Neural cell (in vitro differentiated cells): ENCODE results near the gene ADGRB3. TPM values are rescaled to one million over a fixed set of nuclear protein-coding genes. Genes with fewer than 3 reads are reported as not detected.

Experiments used
- H2AFZ ChIP-seq: fragments of 200-600, 300-800 bp; sonication (generic), shearing (Covaris generic); 2 replicates; pipeline ENCODE4 v1.6.0; 2014; ENCODE audit warnings: low read depth, mild to moderate bottlenecking, antibody characterized with exemption, low read length, moderate library complexity
- H3F3A ChIP-seq: fragments of 200-600 bp; shearing (Covaris generic); 2 replicates; pipeline ENCODE4 v1.6.1; 2016; ENCODE audit warnings: mild to moderate bottlenecking, moderate library complexity, mixed read lengths, antibody characterized with exemption, low read length; ENCODE audit not compliant: insufficient read depth, poor library complexity, severe bottlenecking
- H3K27ac ChIP-seq: fragments of 200-600, 300-800 bp; sonication (generic), shearing (Covaris generic); 2 replicates; pipeline ENCODE4 v1.5.1; 2014; ENCODE audit warnings: mild to moderate bottlenecking, low read length, moderate library complexity
- H3K27me3 ChIP-seq: fragments of 300-800, 200-600 bp; sonication (generic), shearing (Covaris generic); 2 replicates; pipeline ENCODE4 v1.6.0; 2014; ENCODE audit warnings: mild to moderate bottlenecking, low read depth, low read length, moderate library complexity; ENCODE audit not compliant: insufficient read depth
- H3K36me3 ChIP-seq: fragments of 300-800, 200-600 bp; sonication (generic), shearing (Covaris generic); 2 replicates; pipeline ENCODE4 v1.5.1; 2014; ENCODE audit warnings: mild to moderate bottlenecking, antibody characterized with exemption, low read length, moderate library complexity; ENCODE audit not compliant: insufficient read depth
- H3K4me2 ChIP-seq: fragments of 300-800, 200-600 bp; sonication (generic), shearing (Covaris generic); 2 replicates; pipeline ENCODE4 v1.6.0; 2014; ENCODE audit warnings: mild to moderate bottlenecking, low read length
- H3K4me3 ChIP-seq: fragments of 300-800, 200-600 bp; sonication (generic), shearing (Covaris generic); 2 replicates; pipeline ENCODE4 v1.5.1; 2014; ENCODE audit warnings: mild to moderate bottlenecking, low read length, moderate library complexity
- H3K79me2 ChIP-seq: fragments of 200-600 bp; shearing (Covaris generic); replicated peaks from 2 replicates; pipeline ENCODE4 v1.6.0; 2014; ENCODE audit warnings: mild to moderate bottlenecking, low read length, moderate library complexity; ENCODE audit not compliant: insufficient read depth
- H3K9ac ChIP-seq: fragments of 300-800, 200-600 bp; sonication (generic), shearing (Covaris generic); 2 replicates; pipeline ENCODE4 v1.6.1; 2016; ENCODE audit warnings: mild to moderate bottlenecking, low read length, mixed read lengths
- H3K9me2 ChIP-seq: fragments of 200-600 bp; shearing (Covaris generic); 2 replicates; pipeline ENCODE4 v1.6.1; 2016; ENCODE audit warnings: mild to moderate bottlenecking, low read length, mixed read lengths; ENCODE audit not compliant: insufficient read depth
- H3K9me3 ChIP-seq: fragments of 200-600, 300-800 bp; sonication (generic), shearing (Covaris generic); 2 replicates; pipeline ENCODE4 v1.6.1; 2016; ENCODE audit warnings: mild to moderate bottlenecking, mixed run types, low read length, moderate library complexity, mixed read lengths
- H4K20me1 ChIP-seq: fragments of 200-600 bp; shearing (Covaris generic); 2 replicates; pipeline ENCODE4 v1.6.1; 2016; ENCODE audit warnings: mild to moderate bottlenecking, mixed run types; ENCODE audit not compliant: insufficient read depth
- EP300 ChIP-seq: fragments of 450-650 bp; conservative IDR thresholded peaks from 2 replicates; pipeline ENCODE4 v1.6.1; 2014; ENCODE audit warnings: antibody characterized with exemption, mild to moderate bottlenecking, moderate library complexity; ENCODE audit not compliant: poor library complexity, severe bottlenecking
- EZH2 ChIP-seq: fragments of 200-600, 300-800 bp; shearing (Covaris generic), sonication (generic); IDR thresholded peaks from 2 replicates; pipeline ENCODE4 v1.6.1; 2014; ENCODE audit warnings: antibody characterized with exemption, low read length, borderline replicate concordance, mild to moderate bottlenecking; ENCODE audit not compliant: insufficient read depth, poor library complexity, severe bottlenecking
- MXI1 ChIP-seq: fragments of 450-650 bp; conservative IDR thresholded peaks from 2 replicates; pipeline ENCODE4 v1.6.1; 2014; ENCODE audit warnings: antibody characterized with exemption, mild to moderate bottlenecking; ENCODE audit not compliant: poor library complexity, severe bottlenecking
- POLR2AphosphoS5 ChIP-seq: IDR thresholded peaks from 2 replicates; pipeline ENCODE4 v1.6.1; 2012
- RAD21 ChIP-seq: fragments of 450-650 bp; conservative IDR thresholded peaks from 2 replicates; pipeline ENCODE4 v1.6.1; 2014; ENCODE audit warnings: antibody characterized with exemption, mild to moderate bottlenecking, moderate library complexity
- SMC3 ChIP-seq: fragments of 450-650 bp; conservative IDR thresholded peaks from 2 replicates; pipeline ENCODE4 v1.6.1; 2014; ENCODE audit warnings: antibody characterized with exemption, mild to moderate bottlenecking, moderate library complexity; ENCODE audit not compliant: poor library complexity
- TAF1 ChIP-seq: IDR thresholded peaks from 2 replicates; pipeline ENCODE4 v1.6.1; 2012; ENCODE audit warnings: low read depth
- polyA plus RNA-seq: library from polyadenylated mRNA; depleted of rRNA; stranded (reverse); fragments of >200 nt; gene quantifications from 2 replicates; pipeline ENCODE4 v1.2.3, GENCODE V29; 2014
- TF ChIP-seq, protein P1 (sequence below): IDR thresholded peaks from 2 replicates; pipeline ENCODE4 v1.6.1; 2012; ENCODE audit warnings: borderline replicate concordance
- TF ChIP-seq, protein P2 (sequence below): fragments of 450-650 bp; IDR thresholded peaks from 2 replicates; pipeline ENCODE4 v1.5.1; 2014; ENCODE audit warnings: antibody characterized with exemption, mild to moderate bottlenecking, moderate library complexity; ENCODE audit not compliant: poor library complexity, severe bottlenecking

ADGRB3 gene
- polyA plus RNA-seq, 1 donor from 2014 or later: 66.5 TPM

DNA sequence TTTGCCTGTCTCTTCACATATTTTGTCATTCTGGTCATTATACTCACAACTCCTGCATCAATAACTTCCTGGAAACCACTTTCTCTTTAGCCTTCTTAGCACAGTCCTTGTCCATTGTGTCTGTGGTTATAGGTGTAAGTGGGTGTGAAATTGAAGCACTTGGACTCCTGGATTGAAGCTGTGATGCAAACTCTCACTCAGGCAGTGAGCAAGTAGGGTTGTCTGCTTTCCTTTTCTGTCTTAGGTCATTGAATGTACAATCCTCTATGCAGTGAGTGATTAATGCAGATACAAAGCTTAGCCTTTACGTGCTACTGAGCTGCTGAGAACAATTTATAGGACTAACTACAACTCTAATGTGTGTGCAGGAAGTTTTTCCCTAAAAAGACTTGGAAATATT, 54.8 kb downstream of the ADGRB3 start (continued):
- TF ChIP-seq, protein P1, sequence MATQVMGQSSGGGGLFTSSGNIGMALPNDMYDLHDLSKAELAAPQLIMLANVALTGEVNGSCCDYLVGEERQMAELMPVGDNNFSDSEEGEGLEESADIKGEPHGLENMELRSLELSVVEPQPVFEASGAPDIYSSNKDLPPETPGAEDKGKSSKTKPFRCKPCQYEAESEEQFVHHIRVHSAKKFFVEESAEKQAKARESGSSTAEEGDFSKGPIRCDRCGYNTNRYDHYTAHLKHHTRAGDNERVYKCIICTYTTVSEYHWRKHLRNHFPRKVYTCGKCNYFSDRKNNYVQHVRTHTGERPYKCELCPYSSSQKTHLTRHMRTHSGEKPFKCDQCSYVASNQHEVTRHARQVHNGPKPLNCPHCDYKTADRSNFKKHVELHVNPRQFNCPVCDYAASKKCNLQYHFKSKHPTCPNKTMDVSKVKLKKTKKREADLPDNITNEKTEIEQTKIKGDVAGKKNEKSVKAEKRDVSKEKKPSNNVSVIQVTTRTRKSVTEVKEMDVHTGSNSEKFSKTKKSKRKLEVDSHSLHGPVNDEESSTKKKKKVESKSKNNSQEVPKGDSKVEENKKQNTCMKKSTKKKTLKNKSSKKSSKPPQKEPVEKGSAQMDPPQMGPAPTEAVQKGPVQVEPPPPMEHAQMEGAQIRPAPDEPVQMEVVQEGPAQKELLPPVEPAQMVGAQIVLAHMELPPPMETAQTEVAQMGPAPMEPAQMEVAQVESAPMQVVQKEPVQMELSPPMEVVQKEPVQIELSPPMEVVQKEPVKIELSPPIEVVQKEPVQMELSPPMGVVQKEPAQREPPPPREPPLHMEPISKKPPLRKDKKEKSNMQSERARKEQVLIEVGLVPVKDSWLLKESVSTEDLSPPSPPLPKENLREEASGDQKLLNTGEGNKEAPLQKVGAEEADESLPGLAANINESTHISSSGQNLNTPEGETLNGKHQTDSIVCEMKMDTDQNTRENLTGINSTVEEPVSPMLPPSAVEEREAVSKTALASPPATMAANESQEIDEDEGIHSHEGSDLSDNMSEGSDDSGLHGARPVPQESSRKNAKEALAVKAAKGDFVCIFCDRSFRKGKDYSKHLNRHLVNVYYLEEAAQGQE: no peak
- no peak for TF ChIP-seq SMC3

DNA sequence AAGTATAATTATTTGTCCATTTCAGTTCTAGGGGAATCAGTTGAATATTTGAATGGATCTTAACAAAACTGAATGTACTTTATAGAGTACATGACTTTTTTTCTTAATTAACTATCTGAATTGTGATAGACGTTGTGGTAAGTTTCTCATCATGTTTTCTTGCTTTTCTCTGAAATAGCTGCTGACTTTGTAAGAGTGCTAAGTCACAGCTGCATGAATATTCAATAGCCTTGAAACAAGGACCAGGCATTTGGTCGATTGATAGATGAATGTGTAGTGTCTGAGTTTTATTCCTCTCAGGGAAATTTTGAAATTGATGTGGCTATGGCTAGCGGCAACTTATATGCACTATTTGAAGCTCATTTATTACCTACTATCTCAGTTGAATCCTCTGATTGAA, 56.0 kb downstream of the ADGRB3 start:
- Histone ChIP-seq H3F3A (no peaks in the 10 kb centered on the region), H4K20me1 (no peaks in the 10 kb centered on the region), H3K4me3 (no peak overlapping the region), H2AFZ (no peak overlapping the region), H3K27ac (no peak overlapping the region), H3K4me2 (no peak overlapping the region), H3K36me3 (no peaks in the 10 kb centered on the region), H3K9me3 (no peaks in the 10 kb centered on the region), H3K27me3 (no peaks in the 10 kb centered on the region), H3K9me2 (no peaks in the 10 kb centered on the region), H3K9ac (no peak overlapping the region), H3K79me2 (no peaks in the 10 kb centered on the region)
- no peak for TF ChIP-seq POLR2AphosphoS5
- no peak for TF ChIP-seq EP300
- TF ChIP-seq RAD21: no peak
- TF ChIP-seq, protein P1: no peak
- TF ChIP-seq, protein P2, sequence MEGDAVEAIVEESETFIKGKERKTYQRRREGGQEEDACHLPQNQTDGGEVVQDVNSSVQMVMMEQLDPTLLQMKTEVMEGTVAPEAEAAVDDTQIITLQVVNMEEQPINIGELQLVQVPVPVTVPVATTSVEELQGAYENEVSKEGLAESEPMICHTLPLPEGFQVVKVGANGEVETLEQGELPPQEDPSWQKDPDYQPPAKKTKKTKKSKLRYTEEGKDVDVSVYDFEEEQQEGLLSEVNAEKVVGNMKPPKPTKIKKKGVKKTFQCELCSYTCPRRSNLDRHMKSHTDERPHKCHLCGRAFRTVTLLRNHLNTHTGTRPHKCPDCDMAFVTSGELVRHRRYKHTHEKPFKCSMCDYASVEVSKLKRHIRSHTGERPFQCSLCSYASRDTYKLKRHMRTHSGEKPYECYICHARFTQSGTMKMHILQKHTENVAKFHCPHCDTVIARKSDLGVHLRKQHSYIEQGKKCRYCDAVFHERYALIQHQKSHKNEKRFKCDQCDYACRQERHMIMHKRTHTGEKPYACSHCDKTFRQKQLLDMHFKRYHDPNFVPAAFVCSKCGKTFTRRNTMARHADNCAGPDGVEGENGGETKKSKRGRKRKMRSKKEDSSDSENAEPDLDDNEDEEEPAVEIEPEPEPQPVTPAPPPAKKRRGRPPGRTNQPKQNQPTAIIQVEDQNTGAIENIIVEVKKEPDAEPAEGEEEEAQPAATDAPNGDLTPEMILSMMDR: no peak
- no peak for TF ChIP-seq TAF1

DNA sequence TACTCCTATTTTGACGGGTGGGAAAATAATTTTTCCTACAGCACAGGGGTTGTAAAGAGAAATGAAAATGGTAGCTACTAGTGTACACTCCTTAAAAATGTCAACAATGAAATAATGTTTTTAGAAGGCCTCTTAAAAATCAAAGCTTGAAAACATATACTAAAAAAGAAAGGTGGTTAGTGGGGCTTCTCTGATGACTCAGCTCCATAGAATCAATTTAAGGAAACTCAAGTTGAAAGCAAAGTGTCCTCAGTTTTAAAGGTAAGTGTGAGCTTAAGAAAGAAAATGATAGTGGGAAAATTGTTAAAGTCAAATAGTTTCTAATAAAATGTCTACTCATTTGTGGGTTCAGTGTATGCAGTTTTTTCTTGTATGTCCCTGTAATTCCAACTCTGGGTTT, 58.2 kb downstream of the ADGRB3 start:
- H3K9ac ChIP-seq: no peak overlapping the region
- H3K79me2 ChIP-seq: no peaks in the 10 kb centered on the region
- no peak overlapping the region for H3K4me2 ChIP-seq
- no peaks in the 10 kb centered on the region for H3K27me3 ChIP-seq
- no peaks in the 10 kb centered on the region for H3F3A ChIP-seq
- H3K27ac ChIP-seq: no peak overlapping the region
- no peak overlapping the region for H2AFZ ChIP-seq
- H4K20me1 ChIP-seq: no peaks in the 10 kb centered on the region
- H3K9me2 ChIP-seq: no peaks in the 10 kb centered on the region
- H3K9me3 ChIP-seq: no peaks in the 10 kb centered on the region
- no peaks in the 10 kb centered on the region for H3K36me3 ChIP-seq
- TF ChIP-seq MXI1: no peak
- no peak for TF ChIP-seq POLR2AphosphoS5
- no peak for TF ChIP-seq EZH2
- TF ChIP-seq, protein P2: no peak
- TF ChIP-seq, protein P1: no peak
- no peak overlapping the region for H3K4me3 ChIP-seq
